K562 (cell line): Measurements from ENCODE around the gene ENTPD6. TPM values are rescaled to one million over a fixed set of nuclear protein-coding genes. Genes with fewer than 3 reads are reported as not detected.

Source experiments
- ATF7 ChIP-seq: fragments of 450-650 bp; IDR thresholded peaks from 2 replicates; pipeline ENCODE4 v1.7.1; 2014; ENCODE audit warnings: mild to moderate bottlenecking, moderate library complexity
- CBFA2T3 ChIP-seq: fragments of 450-650 bp; IDR thresholded peaks from 2 replicates; pipeline ENCODE4 v1.6.1; 2017
- CXXC5 ChIP-seq: fragments of 250-450 bp; sonication (Bioruptor Pico); IDR thresholded peaks from 2 replicates; pipeline ENCODE4 v1.8.0; 2022; ENCODE audit warnings: inconsistent platforms, mild to moderate bottlenecking, moderate library complexity
- GABPB2 ChIP-seq: fragments of 250-450 bp; sonication (Bioruptor Pico); conservative IDR thresholded peaks from 2 replicates; pipeline ENCODE4 v1.5.1; 2021; ENCODE audit warnings: mild to moderate bottlenecking
- HDAC1 ChIP-seq, 2 experiments: fragments of 450-650 bp; IDR thresholded peaks; 2 replicates each; pipeline ENCODE4 v1.6.1; 2016 to 2017; ENCODE audit warnings: inconsistent platforms in 1 of 2, mild to moderate bottlenecking in 1 of 2, moderate library complexity in 1 of 2
- IFI16 ChIP-seq: fragments of 250-450 bp; sonication (Bioruptor Pico); IDR thresholded peaks from 2 replicates; pipeline ENCODE4 v2.1.2; 2022; ENCODE audit warnings: mild to moderate bottlenecking, inconsistent platforms
- JUND ChIP-seq, 2 experiments: IDR thresholded peaks; 2 replicates in 1 of 2; 3 replicates in 1 of 2; pipeline ENCODE4 v1.6.1; 2011; ENCODE audit warnings: borderline replicate concordance in 2 of 2, low read depth in 2 of 2, low read length in 2 of 2, improper control_type of control experiment in 1 of 2, missing biosample characterization in 1 of 2, missing genetic modification characterization in 1 of 2, missing genetic modification reagents in 1 of 2
- NKRF ChIP-seq: fragments of 450-650 bp; IDR thresholded peaks from 2 replicates; pipeline ENCODE4 v1.6.1; 2016; ENCODE audit warnings: borderline replicate concordance
- POLR2A ChIP-seq: fragments of 450-650 bp; conservative IDR thresholded peaks from 2 replicates; pipeline ENCODE4 v1.6.1; 2016
- POLR3G ChIP-seq: IDR thresholded peaks from 2 replicates; pipeline ENCODE4 v1.6.1; 2011; ENCODE audit not compliant: insufficient read length, insufficient replicate concordance; ENCODE audit errors: extremely low read depth
- PPARD ChIP-seq: fragments of 250-450 bp; sonication (Bioruptor Pico); IDR thresholded peaks from 2 replicates; pipeline ENCODE4 v1.8.0; 2022; ENCODE audit warnings: inconsistent platforms, mild to moderate bottlenecking, moderate library complexity
- PURB ChIP-seq: sonication (generic); formaldehyde crosslinking; IDR thresholded peaks from 2 replicates; pipeline ENCODE4 v1.9.0; 2021; ENCODE audit warnings: low read depth, mild to moderate bottlenecking, missing genetic modification reagents
- RERE ChIP-seq: sonication (generic); formaldehyde crosslinking; IDR thresholded peaks from 2 replicates; pipeline ENCODE4 v1.8.0; 2023; ENCODE audit warnings: missing genetic modification reagents, mild to moderate bottlenecking, borderline replicate concordance
- TAF1 ChIP-seq: IDR thresholded peaks from 2 replicates; pipeline ENCODE4 v1.6.1; 2011; ENCODE audit warnings: mild to moderate bottlenecking, low read length, moderate library complexity; ENCODE audit not compliant: insufficient read depth, control insufficient read depth, severe bottlenecking; ENCODE audit errors: extremely low read depth
- TFAM ChIP-seq: fragments of 250-450 bp; sonication (Bioruptor Pico); conservative IDR thresholded peaks from 2 replicates; pipeline ENCODE4 v1.5.0; 2021; ENCODE audit warnings: mild to moderate bottlenecking, moderate library complexity
- TGIF2 ChIP-seq: sonication (generic); formaldehyde crosslinking; IDR thresholded peaks from 2 replicates; pipeline ENCODE4 v1.8.1; 2022; ENCODE audit warnings: mild to moderate bottlenecking, missing genetic modification reagents, moderate library complexity
- THRAP3 ChIP-seq: fragments of 450-650 bp; IDR thresholded peaks from 2 replicates; pipeline ENCODE4 v1.6.1; 2016; ENCODE audit warnings: mild to moderate bottlenecking, inconsistent platforms, borderline replicate concordance
- ZBTB17 ChIP-seq: fragments of 450-650 bp; formaldehyde crosslinking; IDR thresholded peaks from 2 replicates; pipeline ENCODE4 v1.4.0; 2020; ENCODE audit warnings: mild to moderate bottlenecking
- ZNF436 ChIP-seq: fragments of 250-450, 450-650 bp; sonication (Bioruptor Pico); formaldehyde crosslinking; IDR thresholded peaks from 2 replicates; pipeline ENCODE4 v1.7.0; 2020; ENCODE audit warnings: mild to moderate bottlenecking
- polyA plus RNA-seq, 8 experiments: library from polyadenylated mRNA; depleted of rRNA in 4 of 8; stranded (reverse) in 5 of 8; unstranded in 3 of 8; fragments of >200 nt; fragmentation: Nextera tagmentation in 2 of 8; fragmentation: Illumina TruSeq in 1 of 8; extraction: Ambion mirVana in 2 of 8; extraction: Trizol in 1 of 8; gene quantifications; 2 replicates each; pipeline versions ENCODE4 v1.2.1 to v1.2.3, GENCODE V29; 2011 to 2014; ENCODE audit warnings: inconsistent platforms in 1 of 8, missing spikeins in 1 of 8
- total RNA-seq, 7 experiments: library from RNA; depleted of rRNA in 6 of 7; stranded (reverse); fragments of >200 nt in 6 of 7; fragmentation: Illumina TruSeq in 2 of 7; extraction: Trizol in 2 of 7; gene quantifications; 2 replicates each; pipeline versions ENCODE4 v1.2.1 to v1.2.3, GENCODE V29; 2011 to 2021; ENCODE audit warnings: low replicate concordance in 1 of 7

The ENTPD6 gene
- total and polyA plus RNA-seq, 9 of the 15 experiments (the other 6 are each of a cell fraction or from before 2014, with no cell fraction given), result 0.82 to 36.8 (median 22.4) TPM

GRCh38 chr20:25195014-25195961 lies at the start of gene ENTPD6 (continued):
- TF ChIP-seq RERE (CRISPR knock-in tag) (no peak), PPARD (CRISPR knock-in tag) (no peak), TAF1 (no peak), ZBTB17 (CRISPR knock-in tag) (no peak), PURB (CRISPR knock-in tag) (no peak), IFI16 (no peak), JUND (IDR thresholded peaks at IDR 0.05; ENCODE audit: borderline replicate concordance, low read depth, low read length) (0 out of 2 replicates have a peak, but pooled peaks have one; percentile 3), JUND (tag; IDR thresholded peaks at IDR 0.05; ENCODE audit: borderline replicate concordance, low read depth, low read length) (no peak), POLR3G (no peak), CBFA2T3 (no peak), ZNF436 (no peak), POLR2A (peak; percentile 60), NKRF (0 out of 2 replicates have a peak, but pooled peaks have one; percentile 14), ATF7 (peak; percentile 57; the same call in 1 of the 2 replicates), TGIF2 (no peak), GABPB2 (CRISPR knock-in tag) (no peak), THRAP3 (no peak), HDAC1 (IDR thresholded peaks at IDR 0.05) (0 out of 4 replicates have a peak, but pooled peaks of 1 of the 2 experiments have one; percentile 60), CXXC5 (CRISPR knock-in tag) (peak; percentile 53), TFAM (no peak)
